Osteoblast (primary cell): ENCODE measurements around the gene ZCWPW2. TPM values are rescaled to one million over a fixed set of nuclear protein-coding genes. Genes with fewer than 3 reads are reported as not detected.

Experiments used
- DNase-seq: peaks from one replicate; pipeline ENCODE4 v3.0.0; 2011; ENCODE audit warnings: low spot score, mixed read lengths; ENCODE audit not compliant: insufficient read length; ENCODE audit errors: missing footprints
- H2AFZ ChIP-seq: 2 replicates; pipeline ENCODE4 v1.6.0; 2011; ENCODE audit warnings: mild to moderate bottlenecking, low read length
- H3K27ac ChIP-seq: 2 replicates; pipeline ENCODE4 v1.5.1; 2011; ENCODE audit warnings: mild to moderate bottlenecking, low read depth, low read length, moderate library complexity
- H3K27me3 ChIP-seq: 2 replicates; pipeline ENCODE4 v1.6.0; 2012; ENCODE audit warnings: mild to moderate bottlenecking, control low read depth, inconsistent platforms, low read length, moderate library complexity; ENCODE audit not compliant: insufficient read depth
- H3K36me3 ChIP-seq: 2 replicates; pipeline ENCODE4 v1.5.1; 2011; ENCODE audit warnings: mild to moderate bottlenecking, low read length, control low read depth, moderate library complexity; ENCODE audit not compliant: insufficient read depth
- H3K4me1 ChIP-seq: 2 replicates; pipeline ENCODE4 v1.5.1; 2011; ENCODE audit warnings: mild to moderate bottlenecking, low read length, control low read depth, moderate library complexity; ENCODE audit not compliant: insufficient read depth
- H3K4me2 ChIP-seq: 2 replicates; pipeline ENCODE4 v1.6.0; 2011; ENCODE audit warnings: mild to moderate bottlenecking, low read length; ENCODE audit not compliant: insufficient read depth
- H3K4me3 ChIP-seq: fragments of 200-600 bp; sonication (generic); 3 replicates; pipeline ENCODE4 v1.5.1; 2012; ENCODE audit warnings: mild to moderate bottlenecking, low read length, inconsistent platforms; ENCODE audit not compliant: insufficient read depth
- H3K79me2 ChIP-seq: 2 replicates; pipeline ENCODE4 v1.6.0; 2012; ENCODE audit warnings: mild to moderate bottlenecking, low read length, control low read depth, inconsistent platforms; ENCODE audit not compliant: insufficient read depth
- H3K9me3 ChIP-seq: 2 replicates; pipeline ENCODE4 v1.5.1; 2011; ENCODE audit warnings: low read depth, low read length, control low read depth
- H4K20me1 ChIP-seq: 2 replicates; pipeline ENCODE4 v1.6.0; 2012; ENCODE audit warnings: mild to moderate bottlenecking, low read length, control low read depth; ENCODE audit not compliant: insufficient read depth
- total RNA-seq: library from RNA; depleted of rRNA; stranded (reverse); fragments of >200 nt; gene quantifications from 2 replicates; pipeline ENCODE4 v1.2.3, GENCODE V29; 2012
- TF ChIP-seq, protein P1 (sequence below): IDR thresholded peaks from 2 replicates; pipeline ENCODE4 v1.5.1; 2011; ENCODE audit warnings: mild to moderate bottlenecking, low read depth, low read length, moderate library complexity; ENCODE audit errors: extremely low read depth

ZCWPW2 gene
- total RNA-seq, 1 donor: 0.36 TPM

DNA sequence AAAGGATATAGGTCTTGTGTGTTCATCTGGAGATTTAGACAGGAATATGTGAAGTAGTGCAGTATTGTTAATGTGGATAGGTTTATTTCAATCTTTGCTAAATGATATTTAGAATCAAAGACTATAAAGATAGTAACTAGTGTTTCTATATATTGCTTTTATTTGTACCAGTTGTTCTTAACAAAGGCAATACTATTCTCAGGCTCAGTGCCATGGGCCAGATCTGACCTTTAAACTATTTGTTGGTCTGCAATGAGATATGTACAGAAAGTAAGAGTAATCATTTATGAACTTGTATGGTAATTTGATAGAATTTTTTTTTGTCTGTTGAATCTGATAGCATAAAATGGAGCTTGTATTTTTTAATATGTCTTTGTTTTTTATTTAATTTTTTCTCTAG, 146.8 kb downstream of the ZCWPW2 start:
- no peak overlapping the region for H3K27ac ChIP-seq
- H3K27me3 ChIP-seq: no peaks in the 10 kb centered on the region
- no peaks in the 10 kb centered on the region for H3K36me3 ChIP-seq
- H3K4me2 ChIP-seq: no peak overlapping the region
- no peaks in the 10 kb centered on the region for H3K79me2 ChIP-seq
- H2AFZ ChIP-seq: no peak overlapping the region
- H4K20me1 ChIP-seq: no peaks in the 10 kb centered on the region
- DNase-seq: no peak
- no peaks in the 10 kb centered on the region for H3K9me3 ChIP-seq
- no peaks in the 10 kb centered on the region for H3K4me1 ChIP-seq
- TF ChIP-seq, protein P1, sequence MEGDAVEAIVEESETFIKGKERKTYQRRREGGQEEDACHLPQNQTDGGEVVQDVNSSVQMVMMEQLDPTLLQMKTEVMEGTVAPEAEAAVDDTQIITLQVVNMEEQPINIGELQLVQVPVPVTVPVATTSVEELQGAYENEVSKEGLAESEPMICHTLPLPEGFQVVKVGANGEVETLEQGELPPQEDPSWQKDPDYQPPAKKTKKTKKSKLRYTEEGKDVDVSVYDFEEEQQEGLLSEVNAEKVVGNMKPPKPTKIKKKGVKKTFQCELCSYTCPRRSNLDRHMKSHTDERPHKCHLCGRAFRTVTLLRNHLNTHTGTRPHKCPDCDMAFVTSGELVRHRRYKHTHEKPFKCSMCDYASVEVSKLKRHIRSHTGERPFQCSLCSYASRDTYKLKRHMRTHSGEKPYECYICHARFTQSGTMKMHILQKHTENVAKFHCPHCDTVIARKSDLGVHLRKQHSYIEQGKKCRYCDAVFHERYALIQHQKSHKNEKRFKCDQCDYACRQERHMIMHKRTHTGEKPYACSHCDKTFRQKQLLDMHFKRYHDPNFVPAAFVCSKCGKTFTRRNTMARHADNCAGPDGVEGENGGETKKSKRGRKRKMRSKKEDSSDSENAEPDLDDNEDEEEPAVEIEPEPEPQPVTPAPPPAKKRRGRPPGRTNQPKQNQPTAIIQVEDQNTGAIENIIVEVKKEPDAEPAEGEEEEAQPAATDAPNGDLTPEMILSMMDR: no peak
- no peak overlapping the region for H3K4me3 ChIP-seq

DNA sequence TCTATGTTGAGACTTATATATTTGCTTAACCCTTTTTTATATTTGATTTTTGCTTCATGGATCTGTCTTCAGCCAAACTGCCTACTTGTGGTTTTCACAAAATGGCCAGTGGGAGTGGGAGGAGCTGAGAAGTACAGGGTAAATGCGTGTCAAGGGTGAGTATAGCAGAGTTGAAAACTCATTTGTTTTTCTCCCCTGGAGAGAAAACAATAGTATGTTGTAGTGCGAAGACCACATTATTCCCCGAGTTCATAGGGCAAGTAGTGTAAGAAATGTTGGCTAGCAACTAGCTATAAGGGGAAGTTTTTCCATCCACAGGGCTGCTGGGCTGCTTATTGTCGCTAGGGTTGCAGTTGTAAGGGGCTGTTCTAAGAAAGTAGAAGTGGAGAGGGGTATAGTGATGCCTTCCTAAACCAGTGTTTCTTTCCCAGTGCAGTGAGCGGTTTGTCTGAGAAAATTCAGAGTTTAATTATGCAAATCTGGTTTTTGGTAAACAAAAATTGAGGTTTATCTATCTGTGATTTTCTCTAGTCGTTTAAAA, 153.9 kb downstream of the ZCWPW2 start:
- no peaks in the 10 kb centered on the region for H3K4me1 ChIP-seq
- no peak overlapping the region for H3K27ac ChIP-seq
- TF ChIP-seq, protein P1: no peak
- no peak overlapping the region for H3K4me2 ChIP-seq
- H3K4me3 ChIP-seq: no peak overlapping the region
- H2AFZ ChIP-seq: no peak overlapping the region
- DNase-seq: no peak
- H3K36me3 ChIP-seq: no peaks in the 10 kb centered on the region
- no peaks in the 10 kb centered on the region for H4K20me1 ChIP-seq
- no peaks in the 10 kb centered on the region for H3K27me3 ChIP-seq
- no peaks in the 10 kb centered on the region for H3K79me2 ChIP-seq
- H3K9me3 ChIP-seq: no peaks in the 10 kb centered on the region

DNA sequence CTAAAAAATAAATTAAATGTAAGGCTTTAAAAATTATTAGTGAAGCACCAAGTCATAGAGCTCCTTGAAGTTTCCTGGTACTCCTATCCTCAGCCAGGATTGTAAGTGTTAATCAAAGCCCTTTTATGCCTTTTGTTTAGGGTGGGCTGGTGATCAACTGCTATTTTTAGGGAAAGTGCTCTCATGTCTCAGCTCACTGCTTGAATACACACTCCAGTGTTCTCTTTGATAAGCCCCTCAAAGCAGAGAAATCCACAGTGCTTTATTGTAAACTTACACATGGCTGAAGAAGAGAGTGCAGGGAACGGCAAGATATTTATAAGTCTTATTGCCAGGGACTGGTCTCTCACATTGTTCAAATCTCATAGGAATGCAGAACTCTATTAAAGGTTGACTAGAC, 156.5 kb downstream of the ZCWPW2 start:
- H3K4me3 ChIP-seq: no peak overlapping the region
- TF ChIP-seq, protein P1: no peak
- H4K20me1 ChIP-seq: no peaks in the 10 kb centered on the region
- H3K4me2 ChIP-seq: no peak overlapping the region
- no peaks in the 10 kb centered on the region for H3K9me3 ChIP-seq
- H3K79me2 ChIP-seq: no peaks in the 10 kb centered on the region
- no peak overlapping the region for H2AFZ ChIP-seq
- DNase-seq: no peak
- no peaks in the 10 kb centered on the region for H3K36me3 ChIP-seq
- no peak overlapping the region for H3K27ac ChIP-seq
- H3K27me3 ChIP-seq: no peaks in the 10 kb centered on the region
- no peaks in the 10 kb centered on the region for H3K4me1 ChIP-seq

DNA sequence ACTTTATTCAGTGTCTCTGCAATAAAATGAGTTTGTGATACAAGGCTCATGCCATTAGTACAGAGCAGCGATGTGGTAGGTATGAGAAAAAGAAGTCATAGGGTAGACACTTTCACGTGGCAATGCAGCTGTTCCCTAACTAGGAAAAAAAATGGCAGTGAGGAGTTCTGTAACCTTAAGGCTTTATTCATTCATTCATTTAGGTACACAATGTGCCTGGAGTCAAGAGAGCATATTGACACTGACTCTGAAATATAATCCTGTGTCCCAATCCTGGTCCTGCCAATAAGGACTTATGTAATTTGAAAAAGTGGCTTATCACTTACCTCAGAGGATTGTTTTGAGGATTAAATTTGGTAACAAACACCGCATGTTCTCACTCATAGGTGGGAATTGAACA, 173.1 kb downstream of the ZCWPW2 start:
- Histone ChIP-seq H3K4me1 (no peaks in the 10 kb centered on the region), H3K27ac (no peak overlapping the region), H3K27me3 (no peaks in the 10 kb centered on the region), H4K20me1 (no peaks in the 10 kb centered on the region), H3K79me2 (no peaks in the 10 kb centered on the region), H3K4me3 (no peak overlapping the region), H2AFZ (no peak overlapping the region), H3K36me3 (no peaks in the 10 kb centered on the region), H3K9me3 (no peaks in the 10 kb centered on the region), H3K4me2 (no peak overlapping the region)
- no peak for DNase-seq
- TF ChIP-seq, protein P1: no peak
